Measurements from ENCODE around the gene GALK1.

GALK1 gene

DNA sequence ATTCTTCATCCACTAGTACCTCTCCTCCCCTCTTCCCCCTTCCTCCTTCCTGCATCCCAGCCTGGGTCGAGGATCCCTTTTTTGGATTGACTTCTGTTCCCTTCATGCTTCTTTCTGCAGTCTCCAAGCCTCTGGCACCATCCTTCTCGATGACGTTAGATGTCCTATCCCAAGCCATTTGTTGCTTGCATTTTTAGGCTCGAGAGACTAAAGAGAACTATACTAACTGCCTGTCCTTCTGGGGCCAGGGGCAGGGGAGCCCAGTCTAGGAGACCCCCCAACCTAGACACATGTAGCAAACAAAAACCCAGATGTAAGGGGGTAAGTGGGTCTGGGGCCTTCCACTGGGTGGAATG is 43.5 kb upstream of the GALK1 start:
- Histone ChIP-seq H3K36me3 (ENCODE audit: low read depth) (peaks cover 15% of the 10 kb centered on the region; the same call in 1 of the 2 replicates), H3K4me3 (ENCODE audit: severe bottlenecking) (no peak overlapping the region), H3K9me3 (ENCODE audit: severe bottlenecking) (no peaks in the 10 kb centered on the region), H3K4me1 (ENCODE audit: insufficient read depth, poor library complexity, severe bottlenecking) (peaks cover 5% of the 10 kb centered on the region), H3K27ac (ENCODE audit: poor library complexity, severe bottlenecking) (no peak overlapping the region), H3K27me3 (ENCODE audit: insufficient read depth, poor library complexity, severe bottlenecking) (no peaks in the 10 kb centered on the region)
- TF ChIP-seq, protein P1, sequence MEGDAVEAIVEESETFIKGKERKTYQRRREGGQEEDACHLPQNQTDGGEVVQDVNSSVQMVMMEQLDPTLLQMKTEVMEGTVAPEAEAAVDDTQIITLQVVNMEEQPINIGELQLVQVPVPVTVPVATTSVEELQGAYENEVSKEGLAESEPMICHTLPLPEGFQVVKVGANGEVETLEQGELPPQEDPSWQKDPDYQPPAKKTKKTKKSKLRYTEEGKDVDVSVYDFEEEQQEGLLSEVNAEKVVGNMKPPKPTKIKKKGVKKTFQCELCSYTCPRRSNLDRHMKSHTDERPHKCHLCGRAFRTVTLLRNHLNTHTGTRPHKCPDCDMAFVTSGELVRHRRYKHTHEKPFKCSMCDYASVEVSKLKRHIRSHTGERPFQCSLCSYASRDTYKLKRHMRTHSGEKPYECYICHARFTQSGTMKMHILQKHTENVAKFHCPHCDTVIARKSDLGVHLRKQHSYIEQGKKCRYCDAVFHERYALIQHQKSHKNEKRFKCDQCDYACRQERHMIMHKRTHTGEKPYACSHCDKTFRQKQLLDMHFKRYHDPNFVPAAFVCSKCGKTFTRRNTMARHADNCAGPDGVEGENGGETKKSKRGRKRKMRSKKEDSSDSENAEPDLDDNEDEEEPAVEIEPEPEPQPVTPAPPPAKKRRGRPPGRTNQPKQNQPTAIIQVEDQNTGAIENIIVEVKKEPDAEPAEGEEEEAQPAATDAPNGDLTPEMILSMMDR (IDR thresholded peaks at IDR 0.05; ENCODE audit: poor library complexity, severe bottlenecking) = no peak
- no peak for DNase-seq (ENCODE audit: low spot score)
- no peak for ATAC-seq (ENCODE audit: low read depth)

DNA sequence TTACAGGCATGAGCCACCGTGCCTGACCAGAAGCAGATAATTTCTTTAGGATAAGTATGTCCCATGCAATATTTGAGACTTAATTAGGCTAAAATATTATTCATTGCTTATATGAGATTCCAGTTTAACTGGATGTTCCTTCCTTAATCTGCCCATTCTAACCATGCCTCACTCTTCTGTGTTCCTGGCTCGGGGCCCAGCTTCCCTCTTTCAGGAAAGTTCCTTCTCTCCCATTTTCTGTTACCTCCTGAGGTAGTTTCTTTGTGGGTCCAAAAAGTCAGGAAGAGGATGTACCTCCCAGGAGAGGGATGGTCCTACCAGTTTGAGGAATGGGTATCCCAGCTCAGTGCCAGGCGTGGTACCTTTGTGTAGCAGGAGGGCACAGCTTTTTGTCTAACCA is 42.9 kb upstream of the GALK1 start:
- Histone ChIP-seq H3K4me1 (ENCODE audit: insufficient read depth, poor library complexity, severe bottlenecking) (peaks cover 5% of the 10 kb centered on the region), H3K27me3 (ENCODE audit: insufficient read depth, poor library complexity, severe bottlenecking) (no peaks in the 10 kb centered on the region), H3K36me3 (ENCODE audit: low read depth) (peaks cover 14% of the 10 kb centered on the region; the same call in 1 of the 2 replicates), H3K4me3 (ENCODE audit: severe bottlenecking) (no peak overlapping the region), H3K9me3 (ENCODE audit: severe bottlenecking) (no peaks in the 10 kb centered on the region), H3K27ac (ENCODE audit: poor library complexity, severe bottlenecking) (no peak overlapping the region)
- no peak for ATAC-seq (ENCODE audit: low read depth)
- no peak for DNase-seq (ENCODE audit: low spot score)
- TF ChIP-seq, protein P1 (IDR thresholded peaks at IDR 0.05; ENCODE audit: poor library complexity, severe bottlenecking) = no peak

DNA sequence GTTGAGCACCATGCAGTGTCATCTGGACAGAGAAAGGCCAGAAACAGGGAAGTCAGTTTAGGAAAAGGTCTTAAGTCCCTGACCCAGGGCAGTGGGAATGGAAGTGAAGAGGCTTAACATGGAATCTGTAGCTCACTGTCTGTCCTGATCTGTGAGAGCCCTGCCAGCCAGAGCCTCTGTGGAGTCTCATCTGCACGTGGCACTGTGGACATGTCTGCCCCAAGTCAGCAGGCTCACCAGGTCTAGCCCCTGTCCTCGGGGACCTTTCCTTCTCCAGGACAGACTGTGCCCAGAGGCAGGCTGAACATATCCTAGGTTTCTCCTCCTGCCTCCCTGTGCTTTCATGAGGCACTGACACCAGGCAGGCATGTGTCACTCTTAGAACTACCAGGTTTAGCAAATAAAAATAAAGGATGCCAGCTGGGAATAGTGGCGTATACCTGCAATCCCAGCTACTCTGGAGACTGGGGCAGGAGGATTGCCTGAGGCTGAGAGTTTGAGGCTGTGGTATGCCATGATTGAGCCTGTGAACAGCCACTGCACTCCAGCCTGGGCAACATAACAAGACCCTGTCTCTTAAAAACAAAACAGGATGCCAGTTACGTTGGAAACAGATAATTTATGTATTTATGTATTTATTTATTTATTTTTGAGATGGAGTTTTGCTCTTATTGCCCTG is 42.0 kb upstream of the GALK1 start:
- TF ChIP-seq, protein P1 (IDR thresholded peaks at IDR 0.05; ENCODE audit: poor library complexity, severe bottlenecking) = no peak
- DNase-seq (ENCODE audit: low spot score) (no peak), ATAC-seq (ENCODE audit: low read depth) (peak; percentile 11; the same call in 2 of the 3 replicates)
- H3K4me3 ChIP-seq (ENCODE audit: severe bottlenecking) = no peak overlapping the region
- no peak overlapping the region for H3K27ac ChIP-seq (ENCODE audit: poor library complexity, severe bottlenecking)
- H3K9me3 ChIP-seq (ENCODE audit: severe bottlenecking) = no peaks in the 10 kb centered on the region
- H3K27me3 ChIP-seq (ENCODE audit: insufficient read depth, poor library complexity, severe bottlenecking) = no peaks in the 10 kb centered on the region
- H3K4me1 ChIP-seq (ENCODE audit: insufficient read depth, poor library complexity, severe bottlenecking) = peaks cover 5% of the 10 kb centered on the region
- H3K36me3 ChIP-seq (ENCODE audit: low read depth) = peaks cover 8% of the 10 kb centered on the region; the same call in 1 of the 2 replicates

DNA sequence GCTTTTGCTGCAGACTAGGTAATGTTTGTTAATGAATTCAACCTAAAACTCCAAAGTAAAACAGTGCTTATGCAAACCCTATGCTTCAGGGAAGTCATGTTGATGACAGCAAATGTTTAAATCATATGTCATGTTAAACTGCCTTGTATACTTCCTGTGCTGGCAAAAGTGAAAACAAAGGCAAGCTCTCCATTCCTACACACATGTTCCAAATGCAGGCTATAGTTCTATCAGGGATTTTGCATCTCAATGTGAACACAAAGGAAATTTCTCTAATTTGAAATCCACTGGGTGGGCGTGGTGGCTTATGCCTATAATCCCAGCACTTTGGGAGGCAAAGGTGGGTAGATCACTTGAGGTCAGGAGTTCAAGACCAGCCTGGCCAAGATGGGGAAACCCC is 38.9 kb upstream of the GALK1 start:
- no peak overlapping the region for H3K27ac ChIP-seq (ENCODE audit: poor library complexity, severe bottlenecking)
- no peaks in the 10 kb centered on the region for H3K27me3 ChIP-seq (ENCODE audit: insufficient read depth, poor library complexity, severe bottlenecking)
- no peaks in the 10 kb centered on the region for H3K9me3 ChIP-seq (ENCODE audit: severe bottlenecking)
- H3K36me3 ChIP-seq (ENCODE audit: low read depth) = peaks cover 11% of the 10 kb centered on the region
- DNase-seq (ENCODE audit: low spot score) = no peak
- TF ChIP-seq, protein P1 (IDR thresholded peaks at IDR 0.05; ENCODE audit: poor library complexity, severe bottlenecking) = no peak
- H3K4me1 ChIP-seq (ENCODE audit: insufficient read depth, poor library complexity, severe bottlenecking) = peaks cover 5% of the 10 kb centered on the region
- H3K4me3 ChIP-seq (ENCODE audit: severe bottlenecking) = no peak overlapping the region
- ATAC-seq (ENCODE audit: low read depth) = no peak

DNA sequence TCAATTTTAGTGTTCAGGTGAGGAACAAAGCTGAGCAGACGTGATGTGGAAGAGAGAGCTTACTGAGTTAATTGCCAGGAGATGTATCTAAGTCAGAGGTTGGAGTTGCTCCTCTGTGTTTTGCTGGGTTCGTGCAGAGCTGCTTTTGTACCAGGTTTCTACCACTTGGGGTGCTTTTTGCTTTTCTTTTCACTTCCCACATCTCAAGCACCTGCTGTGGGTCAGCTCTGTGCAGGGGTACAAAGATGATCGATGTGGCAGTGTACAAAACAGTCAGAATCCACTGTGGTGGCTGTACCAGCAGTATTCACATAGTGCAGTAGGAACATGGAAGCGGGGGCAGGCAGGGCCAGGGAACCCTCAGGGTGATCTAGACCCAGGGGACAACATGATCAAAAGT is 34.4 kb upstream of the GALK1 start:
- H3K27ac ChIP-seq (ENCODE audit: poor library complexity, severe bottlenecking) = no peak overlapping the region
- no peak for ATAC-seq (ENCODE audit: low read depth)

More for the DNA sequence above, 34.4 kb upstream of the GALK1 start:
- Histone ChIP-seq H3K27me3 (ENCODE audit: insufficient read depth, poor library complexity, severe bottlenecking) (no peaks in the 10 kb centered on the region), H3K9me3 (ENCODE audit: severe bottlenecking) (no peaks in the 10 kb centered on the region), H3K4me3 (ENCODE audit: severe bottlenecking) (no peak overlapping the region), H3K4me1 (ENCODE audit: insufficient read depth, poor library complexity, severe bottlenecking) (no peaks in the 10 kb centered on the region), H3K36me3 (ENCODE audit: low read depth) (peaks cover 39% of the 10 kb centered on the region)
- TF ChIP-seq, protein P1 (IDR thresholded peaks at IDR 0.05; ENCODE audit: poor library complexity, severe bottlenecking) = no peak
- DNase-seq (ENCODE audit: low spot score) = peak; percentile 22
